GM10266 (cell line): ENCODE results near the gene CACNA2D3.

Experiments used
- DNase-seq: peaks from one replicate; pipeline ENCODE4 v3.0.0; 2012; ENCODE audit errors: extremely low spot score
- CTCF ChIP-seq: IDR thresholded peaks from 2 replicates; pipeline ENCODE4 v1.5.1; 2012; ENCODE audit warnings: mild to moderate bottlenecking, low read depth; ENCODE audit not compliant: control insufficient read depth, insufficient read depth; ENCODE audit errors: missing control alignments

CACNA2D3 gene

GRCh38 chr3:54719914-54720313 is 597.6 kb downstream of the CACNA2D3 start:
- no peak for DNase-seq
- no peak for TF ChIP-seq CTCF

DNA sequence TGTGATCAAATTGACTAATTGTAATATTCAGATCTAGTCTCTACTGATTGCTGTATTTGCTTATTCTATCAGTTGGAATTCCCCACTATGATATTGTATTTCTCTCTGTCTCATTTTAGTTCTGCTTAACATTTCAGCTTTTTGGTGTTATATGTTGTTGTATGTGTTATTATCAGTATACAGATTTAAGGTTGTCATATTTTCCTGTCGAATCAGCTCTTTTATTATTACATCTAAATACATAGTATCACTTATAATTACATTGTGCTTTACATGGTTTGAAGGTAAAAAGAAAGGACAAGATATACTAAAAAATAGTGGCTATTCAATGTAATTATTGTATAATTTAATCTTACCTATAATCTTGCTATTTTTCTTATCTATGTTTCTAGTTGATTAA is 598.3 kb downstream of the CACNA2D3 start:
- no peak for DNase-seq
- TF ChIP-seq CTCF, result no peak

- DNase-seq, result no peak
- TF ChIP-seq CTCF, result no peak
Observed at GRCh38 chr3:54731732-54732445, 609.5 kb downstream of the CACNA2D3 start.

DNA sequence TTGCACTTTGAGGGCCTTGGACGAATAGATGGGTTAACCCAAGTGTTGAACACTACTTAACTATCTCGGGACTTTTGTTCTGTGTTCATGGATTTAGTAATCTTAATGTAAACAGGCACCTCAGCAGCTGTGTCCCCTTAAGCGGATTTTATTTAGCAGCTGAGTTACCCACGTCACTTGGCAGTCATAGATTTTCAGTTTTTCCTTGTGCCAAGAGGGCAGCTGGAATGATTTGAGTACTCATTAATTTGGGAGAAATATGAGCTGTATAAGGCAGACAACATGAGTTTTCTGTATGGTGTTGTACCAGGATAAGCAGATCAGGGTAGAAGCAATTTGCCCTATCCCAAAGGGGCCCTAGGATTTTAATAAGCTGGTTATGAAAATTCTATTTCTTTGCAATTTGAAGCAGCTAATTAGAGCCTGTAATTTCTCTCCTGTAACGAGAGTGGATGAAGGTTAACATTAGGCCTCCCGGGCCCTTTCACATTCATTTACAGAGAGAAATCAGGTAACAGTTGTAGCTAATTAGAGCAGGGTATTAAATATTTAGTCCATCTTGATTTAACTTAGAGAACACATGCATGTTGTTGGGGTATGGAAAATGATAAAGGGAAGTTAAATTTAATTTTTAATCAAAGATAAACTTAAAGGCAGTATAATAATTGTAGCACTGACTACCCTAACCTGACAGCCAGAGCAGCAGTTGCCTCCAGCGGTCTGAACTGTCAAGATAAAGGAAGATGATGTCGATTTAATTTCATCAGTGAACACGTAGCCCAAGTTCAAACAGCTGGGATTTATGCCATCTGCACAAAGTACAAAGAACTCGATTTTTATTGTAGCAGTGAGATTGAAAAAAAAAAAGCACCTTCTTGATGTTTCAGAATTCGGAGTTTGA is 611.0 kb downstream of the CACNA2D3 start:
- no peak for DNase-seq
- TF ChIP-seq CTCF, result no peak

GRCh38 chr3:54736459-54736858 is 614.1 kb downstream of the CACNA2D3 start:
- TF ChIP-seq CTCF, result no peak
- DNase-seq, result no peak

GRCh38 chr3:54743755-54744154 is 621.4 kb downstream of the CACNA2D3 start:
- DNase-seq, result no peak
- TF ChIP-seq CTCF, result no peak

- no peak for TF ChIP-seq CTCF
- DNase-seq, result no peak
Observed at GRCh38 chr3:54744291-54744690, 621.9 kb downstream of the CACNA2D3 start.
